Muscle layer of colon (tissue), 2 donors: ENCODE data around the gene CNTLN.
A peak's percentile ranks its signal among the peaks of the same experiment; 100 is the strongest.
"Not testable (repeated sequence)": the region's sequence is repeated elsewhere in the genome, so short reads cannot be mapped to it uniquely, and the experiment has no call there.

Experiments
- H3K27ac ChIP-seq: one replicate; pipeline ENCODE4 v1.7.0; 2013; ENCODE audit warnings: low read depth, mild to moderate bottlenecking, low read length, moderate library complexity
- H3K27me3 ChIP-seq, 2 donors: one replicate each; pipeline ENCODE4 v1.7.0; 2013; ENCODE audit warnings: low read length in 2 of 2, mild to moderate bottlenecking in 2 of 2; ENCODE audit not compliant: insufficient read depth in 2 of 2, control insufficient read depth in 1 of 2
- H3K36me3 ChIP-seq: one replicate; pipeline ENCODE4 v1.7.0; 2013; ENCODE audit warnings: mild to moderate bottlenecking, low read length; ENCODE audit not compliant: insufficient read depth
- H3K4me1 ChIP-seq: one replicate; pipeline ENCODE4 v1.7.0; 2013; ENCODE audit warnings: mild to moderate bottlenecking, low read length; ENCODE audit not compliant: insufficient read depth
- H3K4me3 ChIP-seq, 2 donors: one replicate each; pipeline ENCODE4 v1.7.0; 2013; ENCODE audit warnings: low read length in 2 of 2, low read depth in 1 of 2, mild to moderate bottlenecking in 1 of 2, moderate library complexity in 1 of 2
- H3K9ac ChIP-seq: one replicate; pipeline ENCODE4 v1.7.0; 2013; ENCODE audit warnings: low read length
- H3K9me3 ChIP-seq: one replicate; pipeline ENCODE4 v1.7.0; 2013; ENCODE audit warnings: mild to moderate bottlenecking, low read length
- donor health status: abdominal sarcoma.
- donor health status: Adenocarcinoma of cecum.

Gene CNTLN

GRCh38 chr9:17433526-17433925, 298.7 kb downstream of the CNTLN start:
- Histone ChIP-seq H3K9me3 (peaks cover 6% of the 10 kb centered on the region), H3K4me3 (peak overlapping the region in 1 of 2 donors; percentile 7), H3K36me3 (no peaks in the 10 kb centered on the region), H3K4me1 (no peaks in the 10 kb centered on the region), H3K27ac (no peak overlapping the region), H3K9ac (no peak overlapping the region), H3K27me3 (no peaks in the 10 kb centered on the region)

GRCh38 chr9:17436854-17437253, 302.0 kb downstream of the CNTLN start:
- Histone ChIP-seq H3K27me3 (no peaks in the 10 kb centered on the region), H3K27ac (no peak overlapping the region), H3K9me3 (peaks cover 6% of the 10 kb centered on the region), H3K4me3 (no peak overlapping the region), H3K36me3 (no peaks in the 10 kb centered on the region), H3K4me1 (no peaks in the 10 kb centered on the region), H3K9ac (no peak overlapping the region)

GRCh38 chr9:17437813-17438212, 303.0 kb downstream of the CNTLN start:
- no peak overlapping the region for H3K9ac ChIP-seq
- peaks cover 6% of the 10 kb centered on the region for H3K9me3 ChIP-seq
- H3K27ac ChIP-seq: no peak overlapping the region
- no peaks in the 10 kb centered on the region for H3K27me3 ChIP-seq
- H3K4me1 ChIP-seq: no peaks in the 10 kb centered on the region
- no peak overlapping the region for H3K4me3 ChIP-seq
- H3K36me3 ChIP-seq: no peaks in the 10 kb centered on the region

GRCh38 chr9:17445126-17445525, 310.3 kb downstream of the CNTLN start:
- not testable (repeated sequence) for H3K4me3 ChIP-seq

GRCh38 chr9:17453751-17454150, 318.9 kb downstream of the CNTLN start:
- no peak overlapping the region for H3K27ac ChIP-seq
- H3K4me3 ChIP-seq: no peak overlapping the region
- H3K9ac ChIP-seq: no peak overlapping the region
- H3K36me3 ChIP-seq: no peaks in the 10 kb centered on the region
- H3K9me3 ChIP-seq: no peaks in the 10 kb centered on the region
- no peaks in the 10 kb centered on the region for H3K4me1 ChIP-seq
- no peaks in the 10 kb centered on the region for H3K27me3 ChIP-seq

More at GRCh38 chr9:17445126-17445525, 310.3 kb downstream of the CNTLN start:
- not testable (repeated sequence) for H3K27me3 ChIP-seq, H3K9me3 ChIP-seq, H3K27ac ChIP-seq, H3K36me3 ChIP-seq, H3K9ac ChIP-seq, H3K4me1 ChIP-seq

GRCh38 chr9:17462869-17463464, 328.1 kb downstream of the CNTLN start:
- Histone ChIP-seq H3K4me1 (no peaks in the 10 kb centered on the region), H3K27ac (no peak overlapping the region), H3K27me3 (no peaks in the 10 kb centered on the region), H3K9ac (no peak overlapping the region), H3K36me3 (peaks cover 9% of the 10 kb centered on the region), H3K4me3 (no peak overlapping the region), H3K9me3 (no peaks in the 10 kb centered on the region)

- Histone ChIP-seq H3K9ac (no peak overlapping the region), H3K9me3 (no peaks in the 10 kb centered on the region), H3K36me3 (peaks cover 10% of the 10 kb centered on the region), H3K27me3 (no peaks in the 10 kb centered on the region), H3K4me1 (no peaks in the 10 kb centered on the region), H3K4me3 (no peak overlapping the region), H3K27ac (no peak overlapping the region)
Observed at GRCh38 chr9:17470036-17470813, 335.4 kb downstream of the CNTLN start.

GRCh38 chr9:17472126-17472525, 337.3 kb downstream of the CNTLN start:
- Histone ChIP-seq H3K9ac (no peak overlapping the region), H3K36me3 (peaks cover 9% of the 10 kb centered on the region), H3K27me3 (no peaks in the 10 kb centered on the region), H3K4me3 (no peak overlapping the region), H3K9me3 (no peaks in the 10 kb centered on the region), H3K27ac (no peak overlapping the region), H3K4me1 (no peaks in the 10 kb centered on the region)

GRCh38 chr9:17476401-17476800, 341.6 kb downstream of the CNTLN start:
- H3K27me3 ChIP-seq: no peaks in the 10 kb centered on the region
- no peaks in the 10 kb centered on the region for H3K36me3 ChIP-seq
- H3K9ac ChIP-seq: no peak overlapping the region
- H3K9me3 ChIP-seq: no peaks in the 10 kb centered on the region
- H3K4me3 ChIP-seq: no peak overlapping the region
- H3K27ac ChIP-seq: no peak overlapping the region
- no peaks in the 10 kb centered on the region for H3K4me1 ChIP-seq

- H3K4me1 ChIP-seq: no peaks in the 10 kb centered on the region
- no peaks in the 10 kb centered on the region for H3K36me3 ChIP-seq
- H3K27me3 ChIP-seq: no peaks in the 10 kb centered on the region
Observed at GRCh38 chr9:17477816-17478215, 343.0 kb downstream of the CNTLN start.

GRCh38 chr9:17480966-17481365, 346.1 kb downstream of the CNTLN start:
- no peak overlapping the region for H3K27ac ChIP-seq
- no peaks in the 10 kb centered on the region for H3K9me3 ChIP-seq
- H3K4me3 ChIP-seq: no peak overlapping the region
- H3K9ac ChIP-seq: no peak overlapping the region
- H3K27me3 ChIP-seq: no peaks in the 10 kb centered on the region
- no peaks in the 10 kb centered on the region for H3K4me1 ChIP-seq
- H3K36me3 ChIP-seq: no peaks in the 10 kb centered on the region

More at GRCh38 chr9:17477816-17478215, 343.0 kb downstream of the CNTLN start:
- no peak overlapping the region for H3K9ac ChIP-seq
- no peaks in the 10 kb centered on the region for H3K9me3 ChIP-seq
- no peak overlapping the region for H3K4me3 ChIP-seq
- H3K27ac ChIP-seq: no peak overlapping the region

- no peaks in the 10 kb centered on the region for H3K9me3 ChIP-seq
- no peaks in the 10 kb centered on the region for H3K4me1 ChIP-seq
- H3K27me3 ChIP-seq: no peaks in the 10 kb centered on the region
- H3K9ac ChIP-seq: no peak overlapping the region
- H3K4me3 ChIP-seq: no peak overlapping the region
- H3K27ac ChIP-seq: no peak overlapping the region
- no peaks in the 10 kb centered on the region for H3K36me3 ChIP-seq
Observed at GRCh38 chr9:17481565-17481964, 346.7 kb downstream of the CNTLN start.
